PC-9 (cell line): ENCODE results near the gene UFD1. TPM values are rescaled to one million over a fixed set of nuclear protein-coding genes. Genes with fewer than 3 reads are reported as not detected.
A peak's percentile ranks its signal among the peaks of the same experiment; 100 is the strongest.

Experiments
- BruUV-seq: library from RNA; stranded (reverse); fragments of 400-500 nt; replicated peaks from 2 replicates; lab custom pipeline; 2021; lab: Mats Ljungman, UMichigan
- CTCF ChIA-PET: fragments of 300-600 bp; sonication (Branson Sonifier 250); formaldehyde crosslinking; loops from one replicate; lab custom pipeline; 2022; ENCODE audit warnings: antibody characterized with exemption; lab: Charles Lee
- POLR2A ChIA-PET: fragments of 300-600 bp; sonication (Branson Sonifier 250); formaldehyde crosslinking; loops from one replicate; lab custom pipeline; 2022; ENCODE audit warnings: antibody characterized with exemption; ENCODE audit not compliant: unreplicated experiment; lab: Charles Lee
- DNase-seq, 2 experiments: peaks; one replicate each; pipeline versions ENCODE4 v3.0.0 to v3.0.0-alpha.2; 2015 to 2022; ENCODE audit warnings: mixed read lengths in 1 of 2
- H2AFZ ChIP-seq: fragments of 200-600 bp; sonication (generic); 2 replicates; pipeline ENCODE4 v1.8.1; 2017; ENCODE audit warnings: antibody characterized with exemption
- H3F3A ChIP-seq: fragments of 200-600 bp; sonication (generic); 2 replicates; pipeline ENCODE4 v1.8.1; 2017; ENCODE audit warnings: antibody characterized with exemption, mild to moderate bottlenecking, low read depth; ENCODE audit not compliant: insufficient read depth
- H3K27ac ChIP-seq: fragments of 200-600 bp; sonication (generic); 2 replicates; pipeline ENCODE4 v1.6.1; 2016; ENCODE audit warnings: mixed run types
- H3K27me3 ChIP-seq: fragments of 200-600 bp; sonication (generic); 2 replicates; pipeline ENCODE4 v1.6.1; 2016; ENCODE audit warnings: low read depth, mixed run types; ENCODE audit not compliant: insufficient read depth
- H3K36me3 ChIP-seq: fragments of 200-600 bp; sonication (generic); 2 replicates; pipeline ENCODE4 v1.6.1; 2016; ENCODE audit warnings: low read depth, mixed run types
- H3K4me1 ChIP-seq: fragments of 200-600 bp; sonication (generic); replicated peaks from 2 replicates; pipeline ENCODE4 v1.6.1; 2016; ENCODE audit warnings: mixed run types; ENCODE audit not compliant: insufficient read depth
- H3K4me2 ChIP-seq: fragments of 200-600 bp; sonication (generic); 2 replicates; pipeline ENCODE4 v1.6.1; 2017; ENCODE audit warnings: mixed run types
- H3K4me3 ChIP-seq: fragments of 200-600 bp; sonication (generic); 2 replicates; pipeline ENCODE4 v1.6.1; 2016; ENCODE audit warnings: mixed run types
- H3K79me2 ChIP-seq: fragments of 200-600 bp; sonication (generic); 2 replicates; pipeline ENCODE4 v1.6.1; 2017; ENCODE audit warnings: low read depth, mixed run types
- H3K9me2 ChIP-seq: fragments of 200-600 bp; sonication (generic); 2 replicates; pipeline ENCODE4 v1.8.1; 2017; ENCODE audit warnings: mild to moderate bottlenecking; ENCODE audit not compliant: insufficient read depth
- H3K9me3 ChIP-seq: fragments of 200-600 bp; sonication (generic); 2 replicates; pipeline ENCODE4 v1.8.1; 2016; ENCODE audit warnings: low read depth; ENCODE audit not compliant: insufficient read depth
- H4K20me1 ChIP-seq: fragments of 200-600 bp; sonication (generic); 2 replicates; pipeline ENCODE4 v1.8.1; 2017; ENCODE audit not compliant: insufficient read depth
- EZH2 ChIP-seq: fragments of 200-600 bp; sonication (generic); IDR thresholded peaks from 2 replicates; pipeline ENCODE4 v1.8.0; 2017; ENCODE audit warnings: antibody characterized with exemption, low read depth
- intact Hi-C: fragments of 100-400 bp; cut with micrococcal nuclease; formaldehyde crosslinking; loops from one replicate; pipeline ENCODE4 v1.10.0; 2022; ENCODE audit not compliant: unreplicated experiment
- total RNA-seq: library from RNA; stranded (reverse); gene quantifications from 2 replicates; pipeline ENCODE4 v1.2.3, GENCODE V29; 2021
- TF ChIP-seq, protein P1 (sequence below): fragments of 200-600 bp; sonication (generic); conservative IDR thresholded peaks from 2 replicates; pipeline ENCODE4 v1.6.1; 2017; ENCODE audit warnings: mixed run types, antibody characterized with exemption, mild to moderate bottlenecking, moderate library complexity

The UFD1 gene
- total RNA-seq, 1 experiment from 2014 or later = 66.9 TPM

DNA sequence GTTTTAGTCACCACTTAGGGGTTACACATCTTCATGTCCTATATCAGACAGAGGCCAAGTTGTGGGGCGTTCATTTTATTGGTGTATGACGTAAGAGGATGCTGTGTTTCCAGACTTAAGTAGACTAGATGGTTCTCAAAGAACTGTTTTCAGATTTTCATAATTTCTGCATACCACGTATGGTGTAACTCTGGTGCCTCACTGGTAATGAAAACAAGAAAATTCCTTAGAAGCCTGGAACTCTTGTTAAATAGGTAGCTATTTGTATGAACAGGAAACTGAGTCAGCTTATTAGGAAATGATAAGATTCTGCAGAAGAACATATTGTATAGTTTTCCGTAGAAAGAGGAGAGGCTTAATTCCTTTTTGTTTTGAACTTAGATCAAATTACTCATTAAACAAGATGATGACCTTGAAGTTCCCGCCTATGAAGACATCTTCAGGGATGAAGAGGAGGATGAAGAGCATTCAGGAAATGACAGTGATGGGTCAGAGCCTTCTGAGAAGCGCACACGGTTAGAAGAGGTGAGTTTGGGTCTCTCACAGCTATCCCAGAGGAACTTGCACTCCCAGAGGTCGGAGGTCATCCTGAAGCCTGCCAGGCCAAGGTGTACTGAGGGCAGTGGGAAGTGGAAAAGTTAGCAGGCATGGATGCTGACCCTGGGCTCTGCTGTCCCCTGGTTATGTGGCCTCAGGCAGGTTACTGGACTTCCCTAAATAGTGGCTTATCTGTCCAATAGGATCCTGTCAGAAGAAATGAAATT is 4.7 kb upstream of the UFD1 start:
- intact Hi-C loops = no loop called here
- peaks cover 8% of the 10 kb centered on the region for H3K4me1 ChIP-seq
- H3K36me3 ChIP-seq = no peaks in the 10 kb centered on the region
- no peak for DNase-seq
- no peaks in the 10 kb centered on the region for H3K27me3 ChIP-seq
- H3F3A ChIP-seq = no peaks in the 10 kb centered on the region
- TF ChIP-seq, protein P1, sequence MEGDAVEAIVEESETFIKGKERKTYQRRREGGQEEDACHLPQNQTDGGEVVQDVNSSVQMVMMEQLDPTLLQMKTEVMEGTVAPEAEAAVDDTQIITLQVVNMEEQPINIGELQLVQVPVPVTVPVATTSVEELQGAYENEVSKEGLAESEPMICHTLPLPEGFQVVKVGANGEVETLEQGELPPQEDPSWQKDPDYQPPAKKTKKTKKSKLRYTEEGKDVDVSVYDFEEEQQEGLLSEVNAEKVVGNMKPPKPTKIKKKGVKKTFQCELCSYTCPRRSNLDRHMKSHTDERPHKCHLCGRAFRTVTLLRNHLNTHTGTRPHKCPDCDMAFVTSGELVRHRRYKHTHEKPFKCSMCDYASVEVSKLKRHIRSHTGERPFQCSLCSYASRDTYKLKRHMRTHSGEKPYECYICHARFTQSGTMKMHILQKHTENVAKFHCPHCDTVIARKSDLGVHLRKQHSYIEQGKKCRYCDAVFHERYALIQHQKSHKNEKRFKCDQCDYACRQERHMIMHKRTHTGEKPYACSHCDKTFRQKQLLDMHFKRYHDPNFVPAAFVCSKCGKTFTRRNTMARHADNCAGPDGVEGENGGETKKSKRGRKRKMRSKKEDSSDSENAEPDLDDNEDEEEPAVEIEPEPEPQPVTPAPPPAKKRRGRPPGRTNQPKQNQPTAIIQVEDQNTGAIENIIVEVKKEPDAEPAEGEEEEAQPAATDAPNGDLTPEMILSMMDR = no peak
- no peak for TF ChIP-seq EZH2
- H3K27ac ChIP-seq = no peak overlapping the region
- BruUV-seq = no TSS peak
- CTCF ChIA-PET = no interaction called here
- no peak overlapping the region for H3K4me2 ChIP-seq
- POLR2A ChIA-PET = no interaction called here
- H3K4me3 ChIP-seq = no peak overlapping the region
- no peaks in the 10 kb centered on the region for H3K9me2 ChIP-seq
- H3K9me3 ChIP-seq = no peaks in the 10 kb centered on the region
- no peak overlapping the region for H2AFZ ChIP-seq
- no peaks in the 10 kb centered on the region for H4K20me1 ChIP-seq
- peaks cover 11% of the 10 kb centered on the region for H3K79me2 ChIP-seq

DNA sequence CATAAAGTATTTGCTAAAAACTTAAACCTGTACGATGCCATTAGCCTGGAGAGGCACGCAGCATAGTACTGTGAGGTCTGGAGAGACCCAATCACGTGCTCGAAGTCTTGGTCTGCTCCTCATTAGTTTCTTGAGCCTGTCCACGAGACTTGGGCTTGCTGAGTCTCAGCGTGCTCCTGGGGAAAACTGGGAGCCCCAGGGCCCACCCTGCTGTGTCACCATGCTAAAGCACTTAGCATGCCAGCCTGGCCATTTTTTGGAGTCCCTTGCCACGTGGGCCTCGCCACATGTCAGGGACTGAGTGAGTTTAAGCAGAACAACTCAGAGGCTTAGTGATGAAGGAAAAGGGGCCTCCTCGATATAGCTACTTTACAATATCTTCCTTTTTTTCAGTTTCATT is 3.3 kb upstream of the UFD1 start:
- intact Hi-C loops = no loop called here
- H3K27ac ChIP-seq = no peak overlapping the region
- no peak for DNase-seq
- peaks cover 12% of the 10 kb centered on the region for H3K4me1 ChIP-seq
- POLR2A ChIA-PET = no interaction called here
- peaks cover 9% of the 10 kb centered on the region for H4K20me1 ChIP-seq
- no peak overlapping the region for H3K4me3 ChIP-seq
- H3K36me3 ChIP-seq = no peaks in the 10 kb centered on the region
- H3K27me3 ChIP-seq = no peaks in the 10 kb centered on the region
- H3K9me2 ChIP-seq = no peaks in the 10 kb centered on the region
- H3F3A ChIP-seq = no peaks in the 10 kb centered on the region
- no peaks in the 10 kb centered on the region for H3K9me3 ChIP-seq
- CTCF ChIA-PET = no interaction called here
- H3K79me2 ChIP-seq = peaks cover 25% of the 10 kb centered on the region
- BruUV-seq = no TSS peak
- H3K4me2 ChIP-seq = no peak overlapping the region
- no peak overlapping the region for H2AFZ ChIP-seq
- TF ChIP-seq EZH2 = no peak

DNA sequence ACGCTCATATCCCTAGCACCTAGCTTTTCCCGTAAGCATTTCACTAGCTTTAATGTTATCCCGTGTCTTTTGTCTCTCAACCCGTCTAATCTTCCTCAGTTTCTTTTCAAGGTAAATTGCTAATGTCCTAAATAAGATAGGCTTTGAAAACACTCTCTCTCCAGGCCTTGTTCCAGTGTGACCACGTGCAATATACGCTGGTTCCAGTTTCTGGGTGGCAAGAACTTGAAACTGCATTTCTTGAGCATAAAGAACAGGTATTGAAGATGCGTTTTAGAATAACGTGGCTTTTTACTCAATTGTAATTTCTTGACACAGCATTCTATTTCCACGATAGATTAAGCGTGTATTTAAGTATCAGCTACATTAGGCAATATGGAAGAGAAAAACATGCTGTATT is 1.8 kb upstream of the UFD1 start:
- Histone ChIP-seq H2AFZ (no peak overlapping the region), H3K79me2 (peaks cover 40% of the 10 kb centered on the region), H3K27ac (no peak overlapping the region), H3K4me3 (peak overlapping the region; percentile 75; the same call in 1 of the 2 replicates), H3K9me3 (no peaks in the 10 kb centered on the region), H3K4me1 (peaks cover 15% of the 10 kb centered on the region), H4K20me1 (peaks cover 18% of the 10 kb centered on the region), H3K36me3 (no peaks in the 10 kb centered on the region), H3K4me2 (peak overlapping the region; percentile 83), H3F3A (no peaks in the 10 kb centered on the region), H3K9me2 (no peaks in the 10 kb centered on the region), H3K27me3 (no peaks in the 10 kb centered on the region)
- TF ChIP-seq, protein P1 = no peak
- TF ChIP-seq EZH2 = no peak
- intact Hi-C loops = no loop called here
- POLR2A ChIA-PET = no interaction called here
- no TSS peak for BruUV-seq
- CTCF ChIA-PET = no interaction called here
- DNase-seq = no peak
